Muscle of leg (tissue), 11 donors: ENCODE data around the gene ALDH16A1. TPM values are rescaled to one million over a fixed set of nuclear protein-coding genes. Genes with fewer than 3 reads are reported as not detected.

Experiments used
- DNase-seq: peaks from one replicate; pipeline ENCODE4 v3.0.0; 2013
- H3K27ac ChIP-seq: one replicate; pipeline ENCODE4 v1.5.1; 2013; ENCODE audit warnings: mild to moderate bottlenecking, low read length, control low read depth
- H3K27me3 ChIP-seq: one replicate; pipeline ENCODE4 v1.6.1; 2013; ENCODE audit warnings: low read length; ENCODE audit not compliant: control insufficient read depth, insufficient read depth
- H3K36me3 ChIP-seq: one replicate; pipeline ENCODE4 v1.6.1; 2013; ENCODE audit warnings: low read length; ENCODE audit not compliant: control insufficient read depth, insufficient read depth
- H3K4me1 ChIP-seq: one replicate; pipeline ENCODE4 v1.6.1; 2013; ENCODE audit warnings: low read length; ENCODE audit not compliant: control insufficient read depth, insufficient read depth
- H3K4me3 ChIP-seq: one replicate; pipeline ENCODE4 v1.5.1; 2013; ENCODE audit warnings: low read length, control low read depth
- H3K9me3 ChIP-seq: replicated peaks from 2 replicates; pipeline ENCODE4 v1.6.1; 2013; ENCODE audit warnings: low read depth, low read length; ENCODE audit not compliant: control insufficient read depth
- WGBS: methylation state at CpG from one replicate; pipeline ENCODE4 v1.1.5; 2013; ENCODE audit warnings: missing lambda C conversion rate; ENCODE audit not compliant: insufficient coverage; 5-methylcytosine and 5-hydroxymethylcytosine counted together
- polyA plus RNA-seq, 8 donors: library from polyadenylated mRNA; unstranded; fragments of 120-200 nt; gene quantifications; one replicate each; pipeline versions ENCODE4 v1.2.1 to v1.2.3, GENCODE V29; 2013; ENCODE audit warnings: inconsistent platforms in 1 of 8, low replicate concordance in 1 of 8; ENCODE audit not compliant: insufficient read length in 8 of 8, insufficient read depth in 1 of 8
- total RNA-seq: library from RNA; stranded (reverse); fragments of 120-200 nt; gene quantifications from one replicate; pipeline ENCODE4 v1.2.4, GENCODE V29; 2013

Gene ALDH16A1
- total and polyA plus RNA-seq, 9 donors: 11.3 to 18.8 (median 14.2) TPM

- Histone ChIP-seq H3K27me3 (no peaks in the 10 kb centered on the region), H3K4me3 (peak overlapping the region; percentile 73), H3K36me3 (peaks cover 20% of the 10 kb centered on the region), H3K27ac (peak overlapping the region; percentile 94), H3K9me3 (no peaks in the 10 kb centered on the region), H3K4me1 (peaks cover 26% of the 10 kb centered on the region)
- under 1% methylated on average over 43 of the region's 50 CpGs for WGBS
- peak; percentile 84 for DNase-seq
Measured at GRCh38 chr19:49512970-49513745, 60.1 kb downstream of the ALDH16A1 start.

DNA sequence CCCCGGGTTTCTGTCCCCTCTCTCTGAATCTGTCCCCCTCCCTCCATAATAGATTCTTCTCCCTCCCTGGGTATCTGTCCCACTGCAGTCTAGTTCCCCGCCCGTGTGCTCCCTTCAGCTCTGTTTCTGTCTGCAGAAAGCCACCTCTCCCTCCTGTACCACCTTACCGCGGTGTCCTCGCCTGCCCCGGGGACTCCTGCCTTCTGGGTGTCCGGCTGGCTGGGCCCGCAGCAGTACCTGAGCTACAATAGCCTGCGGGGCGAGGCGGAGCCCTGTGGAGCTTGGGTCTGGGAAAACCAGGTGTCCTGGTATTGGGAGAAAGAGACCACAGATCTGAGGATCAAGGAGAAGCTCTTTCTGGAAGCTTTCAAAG, 60.7 kb downstream of the ALDH16A1 start:
- H3K9me3 ChIP-seq: no peaks in the 10 kb centered on the region

DNA sequence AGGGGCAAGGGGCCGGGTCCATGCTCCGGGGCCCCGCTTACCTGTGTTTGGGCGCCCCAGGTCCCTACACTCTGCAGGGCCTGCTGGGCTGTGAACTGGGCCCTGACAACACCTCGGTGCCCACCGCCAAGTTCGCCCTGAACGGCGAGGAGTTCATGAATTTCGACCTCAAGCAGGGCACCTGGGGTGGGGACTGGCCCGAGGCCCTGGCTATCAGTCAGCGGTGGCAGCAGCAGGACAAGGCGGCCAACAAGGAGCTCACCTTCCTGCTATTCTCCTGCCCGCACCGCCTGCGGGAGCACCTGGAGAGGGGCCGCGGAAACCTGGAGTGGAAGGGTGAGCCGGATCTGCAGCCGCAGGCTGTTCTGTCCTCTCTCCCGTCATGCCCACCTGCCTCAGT, 61.1 kb downstream of the ALDH16A1 start:
- Histone ChIP-seq H3K27ac (no peak overlapping the region), H3K4me3 (peak overlapping the region; percentile 73), H3K36me3 (peaks cover 20% of the 10 kb centered on the region), H3K9me3 (no peaks in the 10 kb centered on the region), H3K4me1 (peaks cover 26% of the 10 kb centered on the region), H3K27me3 (no peaks in the 10 kb centered on the region)
- DNase-seq: no peak
- WGBS: 71% methylated on average over 20 of the region's 21 CpGs

More for the DNA sequence above, 60.7 kb downstream of the ALDH16A1 start:
- no peak for DNase-seq
- Histone ChIP-seq H3K27ac (peak overlapping the region; percentile 94), H3K27me3 (no peaks in the 10 kb centered on the region), H3K4me3 (peak overlapping the region; percentile 73), H3K4me1 (peaks cover 26% of the 10 kb centered on the region), H3K36me3 (peaks cover 20% of the 10 kb centered on the region)
- WGBS: 32% methylated on average over 8 of the region's 12 CpGs

GRCh38 chr19:49515767-49516166, 62.7 kb downstream of the ALDH16A1 start:
- Histone ChIP-seq H3K36me3 (peaks cover 25% of the 10 kb centered on the region), H3K4me3 (no peak overlapping the region), H3K4me1 (peaks cover 26% of the 10 kb centered on the region), H3K27ac (no peak overlapping the region), H3K27me3 (no peaks in the 10 kb centered on the region), H3K9me3 (no peaks in the 10 kb centered on the region)
- peak; percentile 82 for DNase-seq
- 96% methylated on average over 3 of the region's 4 CpGs for WGBS

DNA sequence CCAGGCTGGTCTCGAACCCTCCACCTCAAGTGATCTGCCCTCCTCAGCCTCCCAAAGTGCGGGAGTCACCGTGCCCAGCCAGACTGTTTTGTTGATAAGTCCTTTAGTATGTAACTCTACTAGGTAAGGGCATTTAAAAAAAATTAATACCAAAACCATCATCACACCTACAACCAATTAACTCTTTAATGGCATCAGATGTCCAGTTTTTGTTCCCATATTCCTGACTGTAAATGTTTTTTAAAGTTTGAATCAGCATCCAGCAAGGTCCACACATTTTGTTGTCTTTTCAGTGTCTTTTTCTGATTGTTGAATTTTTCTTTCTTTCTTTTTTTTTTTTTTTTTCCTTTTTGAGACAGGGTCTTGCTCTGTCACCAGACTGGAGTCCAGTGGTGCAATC, 65.0 kb downstream of the ALDH16A1 start:
- Histone ChIP-seq H3K27me3 (no peaks in the 10 kb centered on the region), H3K27ac (no peak overlapping the region), H3K4me3 (no peak overlapping the region), H3K4me1 (peaks cover 17% of the 10 kb centered on the region), H3K36me3 (peaks cover 37% of the 10 kb centered on the region), H3K9me3 (no peaks in the 10 kb centered on the region)
- DNase-seq: no peak
- WGBS: no CpG with 5 or more reads among the region's 3 CpGs

Other genes with a start within 250 kb of the ALDH16A1 start
- gene SLC6A16, start 128.0 kb upstream of the ALDH16A1 start, total RNA-seq: 0.49 TPM
- 1 to 10 TPM in 7 of 8 donors, under 1 TPM in 1; 0.50 to 3.2 (median 1.3) TPM for gene SLC6A16, start 128.0 kb upstream of the ALDH16A1 start, polyA plus RNA-seq
- 1.1 TPM for gene CD37, start 117.8 kb upstream of the ALDH16A1 start, total RNA-seq
- 10 to 100 TPM; 15.3 to 27.7 (median 22.9) TPM for gene CD37, start 117.8 kb upstream of the ALDH16A1 start, polyA plus RNA-seq
- 43.0 TPM for gene TEAD2, start 90.8 kb upstream of the ALDH16A1 start, total RNA-seq
- gene TEAD2, start 90.8 kb upstream of the ALDH16A1 start, polyA plus RNA-seq: 10 to 100 TPM; 56.7 to 82.6 (median 74.2) TPM
- gene DKKL1, start 89.3 kb upstream of the ALDH16A1 start, total RNA-seq: 1.4 TPM
- 1 to 10 TPM; 1.6 to 4.0 (median 3.1) TPM for gene DKKL1, start 89.3 kb upstream of the ALDH16A1 start, polyA plus RNA-seq
- gene KASH5, start 65.0 kb upstream of the ALDH16A1 start, total RNA-seq: not detected
- under 1 TPM in 3 of 8 donors, not detected in 5; 0.14 to 0.25 (median 0.23) TPM for gene KASH5, start 65.0 kb upstream of the ALDH16A1 start, polyA plus RNA-seq
- gene PTH2, start 29.8 kb upstream of the ALDH16A1 start, total RNA-seq: not detected
- gene PTH2, start 29.8 kb upstream of the ALDH16A1 start, polyA plus RNA-seq: under 1 TPM in 1 of 8 donors, not detected in 7; 0.28 TPM
- gene GFY, start 27.8 kb upstream of the ALDH16A1 start, total RNA-seq: not detected
- gene GFY, start 27.8 kb upstream of the ALDH16A1 start, polyA plus RNA-seq: not detected
- 0.53 TPM for gene SLC17A7, start 11.7 kb upstream of the ALDH16A1 start, total RNA-seq
- 1 to 10 TPM in 5 of 8 donors, under 1 TPM in 3; 0.60 to 1.7 (median 1.2) TPM for gene SLC17A7, start 11.7 kb upstream of the ALDH16A1 start, polyA plus RNA-seq
- 53.6 TPM for gene PIH1D1, start 1.4 kb upstream of the ALDH16A1 start, total RNA-seq
- 10 to 100 TPM; 42.2 to 55.0 (median 45.8) TPM for gene PIH1D1, start 1.4 kb upstream of the ALDH16A1 start, polyA plus RNA-seq
- 1.5 TPM for gene FLT3LG, start 21.0 kb downstream of the ALDH16A1 start, total RNA-seq
- 1 to 10 TPM; 2.6 to 4.9 (median 3.3) TPM for gene FLT3LG, start 21.0 kb downstream of the ALDH16A1 start, polyA plus RNA-seq
- gene RPL13A, start 34.4 kb downstream of the ALDH16A1 start, total RNA-seq: 5,773 TPM
- 1,000 to 10,000 TPM; 4,396 to 5,632 (median 4,838) TPM for gene RPL13A, start 34.4 kb downstream of the ALDH16A1 start, polyA plus RNA-seq
- 5,208 TPM for gene RPS11, start 43.2 kb downstream of the ALDH16A1 start, total RNA-seq
- gene RPS11, start 43.2 kb downstream of the ALDH16A1 start, polyA plus RNA-seq: 1,000 to 10,000 TPM; 3,030 to 4,403 (median 3,703) TPM
- 200 TPM for gene FCGRT, start 59.4 kb downstream of the ALDH16A1 start, total RNA-seq
- 100 to 1,000 TPM; 150 to 241 (median 199) TPM for gene FCGRT, start 59.4 kb downstream of the ALDH16A1 start, polyA plus RNA-seq
- gene RCN3, start 74.8 kb downstream of the ALDH16A1 start, total RNA-seq: 121 TPM
- gene RCN3, start 74.8 kb downstream of the ALDH16A1 start, polyA plus RNA-seq: 10 to 100 TPM; 37.4 to 88.6 (median 57.7) TPM
- 78.8 TPM for gene NOSIP, start 127.3 kb downstream of the ALDH16A1 start, total RNA-seq
- 10 to 100 TPM; 59.3 to 78.4 (median 66.5) TPM for gene NOSIP, start 127.3 kb downstream of the ALDH16A1 start, polyA plus RNA-seq
- gene PRRG2, start 128.1 kb downstream of the ALDH16A1 start, total RNA-seq: 0.84 TPM
- gene PRRG2, start 128.1 kb downstream of the ALDH16A1 start, polyA plus RNA-seq: under 1 TPM; 0.28 to 0.88 (median 0.56) TPM
- 3.5 TPM for gene PRR12, start 138.0 kb downstream of the ALDH16A1 start, total RNA-seq
- 10 to 100 TPM; 14.9 to 22.7 (median 19.5) TPM for gene PRR12, start 138.0 kb downstream of the ALDH16A1 start, polyA plus RNA-seq
- gene RRAS, start 186.9 kb downstream of the ALDH16A1 start, total RNA-seq: 15.3 TPM
- gene RRAS, start 186.9 kb downstream of the ALDH16A1 start, polyA plus RNA-seq: 10 to 100 TPM; 26.7 to 36.4 (median 31.6) TPM
- 6.8 TPM for gene SCAF1, start 189.0 kb downstream of the ALDH16A1 start, total RNA-seq
- 10 to 100 TPM; 25.6 to 36.9 (median 33.5) TPM for gene SCAF1, start 189.0 kb downstream of the ALDH16A1 start, polyA plus RNA-seq
- 34.5 TPM for gene IRF3, start 212.6 kb downstream of the ALDH16A1 start, total RNA-seq
- 10 to 100 TPM; 29.2 to 47.9 (median 39.4) TPM for gene IRF3, start 212.6 kb downstream of the ALDH16A1 start, polyA plus RNA-seq
- 10.9 TPM for gene BCL2L12, start 212.7 kb downstream of the ALDH16A1 start, total RNA-seq
- gene BCL2L12, start 212.7 kb downstream of the ALDH16A1 start, polyA plus RNA-seq: 10 to 100 TPM; 26.6 to 39.6 (median 31.2) TPM
- 228 TPM for gene PRMT1, start 224.0 kb downstream of the ALDH16A1 start, total RNA-seq
- 100 to 1,000 TPM; 186 to 229 (median 205) TPM for gene PRMT1, start 224.0 kb downstream of the ALDH16A1 start, polyA plus RNA-seq
- gene ADM5, start 236.4 kb downstream of the ALDH16A1 start, total RNA-seq: 0.89 TPM
- gene ADM5, start 236.4 kb downstream of the ALDH16A1 start, polyA plus RNA-seq: 1 to 10 TPM in 6 of 8 donors, under 1 TPM in 2; 0.63 to 1.8 (median 1.2) TPM
- gene CPT1C, start 237.9 kb downstream of the ALDH16A1 start, total RNA-seq: 5.4 TPM
- gene CPT1C, start 237.9 kb downstream of the ALDH16A1 start, polyA plus RNA-seq: 10 to 100 TPM in 7 of 8 donors, 1 to 10 TPM in 1; 8.1 to 16.0 (median 11.6) TPM